Hematopoietic multipotent progenitor cell treated with erythropoietin and hydrocortisone succinate and interleukin-3 and kit ligand, for 17 days (in vitro differentiated cells): ENCODE results near the gene LRRC28.

Experiments
- DNase-seq: peaks from one replicate; pipeline ENCODE4 v3.0.0-alpha.2; 2015; ENCODE audit warnings: low spot score

LRRC28 gene

DNA sequence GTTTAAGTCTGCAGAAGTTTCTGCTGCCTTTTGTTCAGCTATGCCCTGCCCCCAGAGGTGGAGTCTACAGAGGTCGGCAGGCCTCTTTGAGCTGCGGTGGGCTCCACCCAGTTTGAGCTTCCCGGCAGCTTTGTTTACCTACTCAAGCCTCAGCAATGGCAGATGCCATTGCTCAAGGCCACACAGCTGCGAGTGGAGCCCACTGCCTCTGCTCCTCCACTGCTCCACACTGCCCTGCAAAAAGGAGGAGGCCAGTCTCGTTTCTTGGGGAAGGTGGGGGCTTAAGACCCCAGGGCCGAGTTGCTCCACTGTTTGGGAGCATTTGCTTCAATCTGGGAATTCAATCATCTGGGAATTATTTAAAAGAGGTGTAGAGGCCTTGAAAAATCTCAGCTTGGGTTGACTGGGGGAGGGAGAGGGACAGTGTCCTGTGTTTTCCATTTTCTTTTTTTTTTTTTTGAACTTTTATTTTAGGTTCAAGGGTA, 169.9 kb downstream of the LRRC28 start:
- no peak for DNase-seq

DNA sequence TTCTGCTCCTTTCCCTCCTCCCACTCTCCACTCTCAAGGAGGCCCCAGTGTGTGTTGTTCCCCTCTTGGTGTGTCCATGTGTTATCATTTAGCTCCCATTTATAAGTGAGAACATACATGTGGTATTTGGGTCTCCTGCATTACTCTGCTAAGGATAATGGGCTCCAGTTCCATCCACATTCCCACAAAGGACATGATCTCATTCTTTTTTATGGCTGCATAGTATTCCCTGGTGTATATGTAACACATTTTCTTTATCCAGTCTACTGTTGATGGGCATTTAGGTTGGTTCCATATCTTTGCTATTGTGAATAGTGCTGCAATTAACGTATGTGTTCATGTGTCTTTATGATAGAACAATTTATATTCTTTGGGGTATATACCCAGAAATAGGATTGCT, 170.5 kb downstream of the LRRC28 start:
- DNase-seq = no peak

DNA sequence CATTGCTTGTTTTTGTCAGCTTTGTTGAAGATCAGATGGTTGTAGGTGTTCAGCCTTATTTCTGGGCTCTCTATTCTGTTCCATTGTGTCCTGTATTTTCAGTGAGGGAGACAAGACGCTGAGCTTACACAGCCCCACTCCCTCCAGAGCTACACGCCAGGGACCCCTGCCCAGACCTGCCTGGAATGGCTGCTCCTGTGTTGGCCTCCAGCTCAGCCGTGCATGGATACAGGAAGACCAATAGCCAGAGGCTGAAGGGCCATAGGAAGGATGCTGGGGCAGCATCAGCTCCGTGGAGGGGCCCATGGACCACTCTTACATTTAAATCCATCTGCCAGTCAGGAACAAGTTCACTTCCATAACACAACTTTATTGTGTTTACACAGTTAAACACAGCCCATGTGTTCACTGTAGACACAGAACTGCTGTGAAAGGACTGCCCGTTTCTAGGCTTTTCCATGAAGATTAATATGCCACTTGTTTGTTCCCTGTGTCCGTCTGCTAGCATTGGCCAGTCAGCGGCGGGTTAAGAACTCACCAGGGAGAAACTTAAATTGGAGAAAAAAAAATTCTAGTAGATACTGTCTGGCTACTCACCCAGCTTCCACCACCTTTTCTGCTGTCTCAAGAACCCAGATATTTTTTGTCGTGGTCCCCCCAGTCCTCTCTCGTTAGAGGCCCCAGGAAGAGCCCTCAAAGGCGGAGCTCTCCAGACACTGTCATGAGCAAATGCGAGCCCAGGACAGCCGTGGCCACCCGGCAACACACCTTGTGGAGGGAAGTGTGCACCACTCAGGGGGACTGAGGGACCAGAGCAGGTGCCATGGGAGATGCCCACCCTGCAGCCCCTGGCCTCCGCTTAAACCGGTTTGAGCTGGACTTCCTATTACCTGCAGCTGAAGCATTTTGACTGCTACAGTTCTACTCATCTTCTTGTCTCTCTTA, 172.2 kb downstream of the LRRC28 start:
- DNase-seq = no peak

DNA sequence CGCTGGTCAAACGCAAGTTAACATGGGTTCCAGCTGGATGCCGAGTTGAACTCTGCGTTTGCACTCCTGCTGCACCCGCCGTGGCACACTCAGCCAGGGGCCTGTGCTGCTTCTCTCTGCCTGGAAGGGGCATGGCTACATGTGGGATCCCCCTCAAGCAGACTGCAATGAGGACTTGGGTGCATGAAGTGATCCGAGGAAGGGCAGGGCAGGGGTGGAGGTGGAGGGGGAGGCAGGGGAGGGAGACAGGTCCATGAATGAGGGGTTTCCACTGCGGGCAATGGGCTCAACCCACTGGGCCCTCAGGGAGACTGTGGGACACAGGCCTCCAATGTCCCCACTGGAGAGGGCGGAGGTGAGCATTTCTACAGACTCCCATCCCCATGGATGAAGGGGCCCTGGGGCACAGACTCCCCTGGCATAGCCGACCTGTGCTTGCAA, 172.9 kb downstream of the LRRC28 start:
- no peak for DNase-seq

DNA sequence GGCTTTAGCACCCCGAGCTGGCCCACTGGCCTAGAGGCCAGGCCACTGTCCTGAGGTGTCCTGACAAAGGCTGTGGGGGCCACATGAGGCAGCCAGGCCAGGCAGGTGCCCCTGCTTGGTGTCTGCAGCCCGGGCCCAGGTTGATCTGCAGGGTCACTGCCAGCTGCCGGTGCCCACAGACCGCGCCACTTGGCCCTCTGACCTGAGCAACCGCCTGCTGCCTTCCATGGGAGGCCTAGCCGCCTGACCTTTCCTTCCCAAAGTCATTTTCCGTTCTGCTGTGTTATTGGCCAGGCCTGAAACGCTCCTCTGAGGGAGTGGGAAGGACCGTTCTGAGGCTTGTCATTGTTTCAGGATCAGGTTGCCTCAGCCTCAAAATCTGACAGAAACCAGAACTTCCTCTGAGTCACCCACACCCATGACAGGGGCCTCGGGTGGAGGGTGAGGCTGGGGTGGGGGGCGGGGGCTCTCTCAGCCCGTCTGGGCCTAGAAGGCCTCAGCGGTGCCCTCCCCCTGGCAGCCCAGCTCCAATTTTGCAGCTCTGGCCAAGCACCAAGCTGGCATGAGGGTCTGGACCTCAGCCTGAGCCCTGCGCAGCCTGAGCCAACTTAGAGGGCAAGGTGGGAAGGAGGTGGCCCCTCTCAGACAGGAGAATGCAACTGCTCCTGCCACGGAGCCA, 173.8 kb downstream of the LRRC28 start:
- DNase-seq = no peak

DNA sequence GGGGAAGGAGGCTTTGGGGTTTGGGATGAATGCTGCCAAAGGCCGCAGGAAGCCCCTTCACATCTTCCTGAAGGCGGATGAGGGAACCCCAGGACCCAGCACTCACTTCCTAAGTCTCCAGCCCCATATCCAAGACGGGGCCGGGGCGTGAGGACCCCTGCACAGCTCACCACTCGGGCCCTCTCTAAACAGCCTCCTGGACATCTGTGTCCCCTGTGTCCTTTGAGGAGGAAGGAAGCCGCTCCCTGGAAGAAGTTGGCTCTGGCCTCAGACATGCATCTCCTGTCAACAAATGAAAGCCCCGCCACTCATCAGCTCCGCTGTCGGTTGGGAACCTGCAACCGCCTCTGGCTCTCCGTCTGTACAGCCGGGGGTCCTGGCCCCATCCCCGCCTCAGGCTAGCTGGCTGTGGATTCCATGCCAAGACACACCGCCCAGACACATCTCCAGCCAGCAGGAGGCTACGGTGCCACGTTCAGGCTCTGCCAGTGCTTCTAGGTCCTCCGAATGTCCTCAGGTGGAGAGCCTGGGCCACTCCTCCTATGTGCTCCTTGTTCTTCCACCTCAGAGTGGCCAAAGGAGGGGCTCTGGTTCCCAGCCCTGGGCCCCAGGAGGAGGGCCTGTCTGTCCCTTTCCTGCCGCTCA, 174.5 kb downstream of the LRRC28 start:
- DNase-seq = no peak

DNA sequence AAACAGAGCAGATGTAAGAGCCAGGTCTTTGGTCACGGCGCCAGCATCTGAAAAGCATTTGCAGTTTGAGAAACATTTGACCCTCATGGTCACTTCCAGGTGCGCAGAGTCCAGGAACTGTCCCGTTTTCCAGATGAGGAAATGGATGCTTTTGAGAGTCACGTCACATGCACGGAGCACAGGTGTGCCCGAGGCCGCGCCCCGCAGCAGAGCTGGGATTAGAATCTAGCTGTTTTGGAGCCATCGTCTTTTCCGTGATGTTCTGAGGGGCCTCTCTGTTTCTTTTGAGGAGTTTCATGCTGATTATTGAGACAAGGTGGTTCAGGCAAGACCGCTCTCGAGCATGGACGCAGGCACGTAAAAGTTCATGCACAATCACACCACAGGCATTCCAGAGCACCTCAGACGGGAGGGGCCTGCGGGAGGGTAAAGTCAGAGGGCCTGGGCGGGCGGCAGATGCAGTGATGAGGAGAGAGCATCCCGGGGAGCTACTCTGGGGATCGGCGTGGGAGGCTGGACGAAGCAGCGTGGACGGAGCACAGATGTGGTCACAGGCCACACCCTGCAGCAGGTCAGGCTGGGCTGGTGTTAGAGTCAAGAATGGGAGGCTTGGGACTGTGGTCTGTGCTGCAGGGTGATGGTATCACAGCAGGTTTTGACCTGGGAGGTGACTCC, 175.3 kb downstream of the LRRC28 start:
- DNase-seq = no peak

DNA sequence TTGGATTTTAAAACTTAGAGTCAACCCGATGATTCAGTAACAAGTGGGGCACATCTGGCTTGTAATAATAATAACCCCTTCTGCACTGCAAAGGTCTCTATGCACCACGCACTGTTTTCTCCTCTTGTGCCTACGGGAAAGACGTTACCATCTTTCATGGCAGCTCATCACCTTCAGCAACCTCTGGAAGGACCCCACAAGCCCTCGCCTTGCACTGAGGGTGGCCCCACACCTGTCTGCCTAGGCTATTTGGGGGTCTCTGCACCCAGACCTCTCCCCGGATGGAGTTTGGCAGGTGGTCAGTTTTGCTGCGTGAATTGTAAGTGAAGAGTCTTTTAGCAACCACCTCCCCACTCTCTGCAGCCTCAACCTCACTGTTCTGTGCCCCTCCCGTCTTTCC, 175.9 kb downstream of the LRRC28 start:
- DNase-seq = no peak

DNA sequence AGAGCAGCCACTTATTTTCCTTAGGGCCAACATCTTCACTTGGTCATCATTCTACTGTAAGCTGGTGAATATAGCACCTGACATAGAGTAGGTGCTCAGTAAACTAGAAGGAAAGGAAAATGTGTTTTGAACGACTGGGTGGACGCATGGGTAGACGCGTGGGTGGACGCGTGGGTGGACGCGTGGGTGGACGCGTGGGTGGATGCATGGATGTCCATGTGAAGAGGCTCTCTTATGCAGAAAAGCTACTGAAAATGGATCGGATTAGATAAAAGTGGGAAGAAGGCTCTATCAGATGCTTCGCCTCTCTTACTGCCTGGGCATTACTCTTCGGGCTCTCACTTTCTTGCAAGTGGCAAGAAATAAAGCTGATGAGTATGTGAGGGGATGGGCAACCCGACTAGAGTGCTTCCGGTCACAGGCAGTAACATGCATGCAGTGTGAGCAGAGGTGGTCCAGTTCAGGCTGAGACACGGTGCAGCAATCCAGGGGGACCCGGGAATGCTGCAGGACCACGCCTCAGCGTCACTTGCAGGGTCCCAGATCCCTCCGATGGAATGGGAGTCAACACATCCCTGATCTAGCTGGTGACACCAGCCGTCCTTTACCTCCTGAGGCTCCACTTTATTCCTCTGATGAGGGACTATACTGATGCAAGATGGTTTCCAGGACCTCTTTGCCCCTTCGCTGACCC, 176.5 kb downstream of the LRRC28 start:
- no peak for DNase-seq

DNA sequence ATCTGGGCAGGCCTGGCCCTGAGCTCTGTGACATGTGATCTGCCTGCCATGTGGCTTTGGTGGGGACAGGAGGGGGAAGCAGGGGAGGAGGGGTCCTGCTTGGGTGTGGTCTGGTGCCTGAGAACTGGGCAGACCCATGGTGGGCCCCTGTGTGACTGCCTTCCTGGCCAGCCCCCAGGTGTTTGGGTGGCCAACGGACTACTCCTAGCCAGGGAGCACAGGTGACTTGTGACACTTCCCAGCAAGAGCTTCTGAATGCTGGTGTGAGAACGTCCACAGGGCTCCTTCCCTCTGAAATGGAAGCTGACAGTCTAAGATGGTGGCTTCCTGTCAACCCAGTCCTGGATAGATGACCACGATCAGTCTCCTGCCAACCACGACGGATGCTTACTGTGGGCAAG, 178.4 kb downstream of the LRRC28 start:
- no peak for DNase-seq

DNA sequence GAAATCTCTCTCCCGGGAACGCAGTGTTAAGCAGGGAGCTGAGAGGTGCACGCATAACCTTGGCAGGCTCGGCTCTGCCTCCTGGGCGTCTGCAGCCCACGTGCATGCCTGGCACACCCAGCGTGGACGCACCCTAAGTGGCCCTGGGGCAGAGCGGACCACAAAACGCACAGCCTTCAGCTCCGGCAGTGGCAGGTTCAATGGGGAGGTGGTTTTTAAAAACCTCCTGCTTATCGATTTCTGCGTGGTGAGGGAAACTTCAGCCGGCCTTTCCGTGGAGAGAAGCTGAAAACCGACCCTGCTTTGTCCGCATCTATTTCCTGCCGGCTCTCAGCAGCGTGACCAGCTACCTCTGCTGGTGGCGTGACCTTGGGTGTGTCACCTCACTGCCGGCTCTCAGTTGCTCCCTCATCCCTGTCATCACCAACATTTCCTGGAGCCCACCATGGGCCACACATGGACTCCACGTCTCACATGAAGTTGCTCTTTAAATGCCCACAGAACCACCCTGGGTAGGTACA, 179.7 kb downstream of the LRRC28 start:
- DNase-seq = no peak

DNA sequence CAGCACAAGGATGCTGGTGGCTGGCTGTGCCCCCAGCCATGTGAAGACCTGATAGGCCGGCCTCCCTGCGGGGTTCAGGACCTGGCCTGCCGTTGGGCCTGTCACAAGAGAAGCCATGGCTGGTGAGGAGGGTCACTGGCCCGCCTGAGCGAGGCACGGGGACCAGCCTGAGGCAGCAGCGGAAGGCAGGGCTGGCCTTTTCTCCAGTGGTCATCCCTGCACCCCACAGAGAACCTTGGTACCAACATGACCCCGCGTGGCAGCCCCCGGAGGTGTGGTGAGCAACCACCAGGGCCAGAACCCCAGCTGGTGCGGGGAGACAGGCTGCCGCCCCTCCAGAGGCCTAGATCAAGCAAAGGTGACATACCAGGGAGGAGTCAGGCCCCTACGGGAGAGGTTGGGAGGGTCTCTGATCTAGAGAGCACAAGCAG, 180.4 kb downstream of the LRRC28 start:
- no peak for DNase-seq

DNA sequence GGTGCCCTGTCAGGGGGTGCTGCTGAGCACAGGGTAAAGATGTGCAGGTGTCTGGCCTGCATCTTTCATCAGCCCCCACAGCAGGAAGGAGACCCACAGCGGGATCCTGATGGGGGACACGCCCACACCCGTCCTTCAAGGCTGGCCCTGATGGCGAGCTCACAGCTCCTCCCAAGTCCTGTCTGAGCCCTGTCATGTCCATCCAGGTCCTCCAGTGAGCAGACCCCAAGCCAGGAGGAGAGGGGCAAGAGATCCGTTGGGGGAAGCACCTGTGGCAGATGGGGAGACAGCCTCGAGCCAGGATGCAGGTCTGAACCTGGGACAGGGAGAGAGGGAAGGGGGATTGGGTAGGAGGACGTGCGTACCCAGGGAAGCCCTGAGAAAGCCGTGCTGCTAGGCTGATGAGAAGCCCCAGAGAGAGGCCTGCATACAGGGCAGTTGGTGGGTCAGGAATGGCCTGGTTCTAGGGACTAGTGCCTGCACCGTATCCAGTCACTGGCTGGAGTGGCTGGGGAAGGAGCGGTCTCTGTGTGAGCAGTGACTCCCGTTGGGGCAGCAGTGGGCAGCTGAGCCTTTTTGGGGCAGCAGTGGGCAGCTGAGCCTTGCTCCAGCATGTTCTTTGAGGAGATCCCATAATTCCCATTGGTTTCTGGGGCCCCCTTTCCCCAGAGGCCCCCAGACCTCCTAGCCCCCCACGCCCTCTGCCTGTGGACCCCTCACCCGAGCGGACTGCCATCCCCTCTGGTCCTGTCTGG, 181.2 kb downstream of the LRRC28 start:
- no peak for DNase-seq

DNA sequence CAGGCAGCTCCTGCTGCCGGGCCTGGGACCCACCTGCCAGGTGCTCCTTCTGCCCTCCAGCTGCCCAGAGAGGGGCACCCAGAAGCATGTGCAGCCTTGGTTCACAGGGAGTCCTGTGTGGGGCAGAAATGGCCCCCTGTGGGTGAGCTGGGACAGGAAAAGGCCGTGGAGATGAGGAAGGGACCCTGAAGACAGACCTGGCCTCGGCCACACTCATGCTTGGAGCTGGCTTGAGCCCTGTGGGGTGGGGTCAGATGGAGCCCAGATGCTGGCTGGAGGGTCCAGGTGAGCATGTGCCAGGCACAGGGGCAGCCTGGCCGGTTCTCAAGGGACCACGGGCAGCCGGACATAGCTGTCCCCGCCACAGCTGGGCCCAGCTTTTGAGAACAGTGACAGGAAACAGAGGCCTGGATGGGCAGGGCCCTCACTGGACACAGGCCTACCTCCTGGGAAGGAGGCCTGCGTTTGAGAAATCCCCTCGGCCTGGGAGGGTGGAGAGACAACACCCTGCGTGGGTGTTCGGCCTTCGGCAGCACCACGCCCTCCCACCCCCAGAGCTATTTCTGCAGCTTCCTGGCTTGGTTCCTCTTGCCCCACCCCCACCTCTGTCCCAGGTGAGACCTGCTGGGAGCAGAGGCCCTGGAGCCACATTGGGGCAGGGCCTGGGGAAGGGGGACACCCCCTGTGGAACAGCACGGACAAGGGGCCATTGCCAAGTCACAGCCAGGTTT, 181.9 kb downstream of the LRRC28 start:
- no peak for DNase-seq

DNA sequence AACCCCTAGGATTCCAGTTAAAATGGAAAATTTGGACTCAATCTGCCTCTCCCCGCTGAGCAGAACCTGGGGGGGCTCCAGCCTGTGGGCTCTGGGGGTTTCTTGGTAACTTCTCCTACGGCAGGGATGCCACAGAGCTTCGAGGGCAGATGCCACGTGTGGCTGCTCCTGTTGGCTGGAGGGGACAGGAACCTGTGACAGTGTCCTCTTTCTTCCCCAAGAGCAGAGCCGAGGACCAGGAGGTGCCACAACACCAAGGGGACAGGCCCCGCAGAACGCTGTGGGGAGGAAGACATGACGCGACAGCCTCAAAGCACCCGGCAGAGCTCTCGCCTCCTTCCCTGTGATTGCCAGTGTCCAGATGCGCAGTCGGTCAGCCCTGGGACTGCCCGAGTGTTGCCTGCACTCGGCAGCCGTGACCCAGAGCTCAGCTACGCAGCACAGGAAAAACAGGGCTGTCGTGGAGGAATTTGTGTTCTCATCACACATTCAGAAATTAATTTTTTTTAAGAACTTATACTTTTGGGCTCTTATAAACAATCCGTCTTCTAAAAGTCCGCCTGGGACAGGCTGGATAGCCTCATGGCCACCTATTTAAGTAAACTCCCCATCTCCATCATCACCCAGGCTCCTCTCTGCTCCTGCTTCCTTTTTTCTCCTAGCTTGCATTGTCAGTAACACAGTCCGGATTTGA, 182.6 kb downstream of the LRRC28 start:
- no peak for DNase-seq

DNA sequence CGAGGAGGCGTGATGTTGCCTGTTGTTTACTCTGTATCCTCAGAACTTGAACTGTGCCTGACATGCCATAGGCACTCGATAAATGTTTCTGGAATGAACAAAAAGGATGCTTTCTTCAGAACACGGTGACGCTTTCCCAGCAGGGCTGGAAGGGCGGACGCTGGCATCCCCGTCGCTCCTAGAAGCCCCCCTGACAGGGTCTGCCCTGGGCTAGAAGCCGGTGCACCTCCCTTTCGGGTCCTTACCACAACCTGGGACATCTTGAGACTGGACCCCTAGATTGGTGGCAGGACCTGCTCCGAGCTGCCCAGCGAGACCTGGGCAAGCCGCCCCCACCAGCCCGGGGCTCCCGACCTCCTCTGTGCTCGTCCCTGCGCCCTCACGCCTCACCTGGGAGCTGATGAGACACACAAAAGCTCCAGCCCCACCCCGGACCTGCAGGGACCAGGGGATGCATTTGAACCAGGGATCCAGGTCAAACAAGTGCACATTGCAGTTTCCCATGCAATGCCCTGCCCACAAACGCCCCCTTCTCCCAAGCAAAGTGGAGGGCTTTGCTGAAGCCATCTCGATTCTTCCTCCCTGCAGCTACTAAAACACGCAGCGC, 183.3 kb downstream of the LRRC28 start:
- no peak for DNase-seq

DNA sequence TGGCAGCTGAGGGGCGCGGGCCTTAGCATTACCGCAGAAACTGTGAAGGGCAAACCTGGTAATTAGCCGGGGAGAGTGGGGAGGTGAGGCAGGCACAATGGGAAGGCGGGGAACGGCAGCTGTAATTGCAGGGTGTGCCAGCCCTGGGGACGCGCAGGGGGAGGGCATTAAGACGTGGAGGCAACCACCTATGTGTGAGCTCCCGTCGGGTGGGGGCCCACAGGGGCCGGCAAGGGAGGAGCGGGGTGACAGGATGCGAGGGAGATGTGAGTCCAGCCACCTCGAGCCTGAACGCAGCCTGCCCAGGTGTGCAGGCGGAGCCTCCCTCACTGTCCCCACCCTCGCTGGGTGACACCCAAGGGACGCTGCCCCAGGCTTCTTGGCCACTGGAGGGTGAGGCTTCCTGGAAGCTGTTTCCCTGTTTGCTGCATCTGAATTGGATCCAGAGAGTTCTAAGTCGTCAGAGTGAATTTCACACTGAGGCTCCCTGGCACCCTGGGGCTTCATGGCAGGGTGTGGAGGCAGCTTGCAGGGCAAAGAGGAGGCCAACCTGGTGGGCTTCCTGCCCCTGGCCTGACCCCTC, 183.9 kb downstream of the LRRC28 start:
- no peak for DNase-seq

DNA sequence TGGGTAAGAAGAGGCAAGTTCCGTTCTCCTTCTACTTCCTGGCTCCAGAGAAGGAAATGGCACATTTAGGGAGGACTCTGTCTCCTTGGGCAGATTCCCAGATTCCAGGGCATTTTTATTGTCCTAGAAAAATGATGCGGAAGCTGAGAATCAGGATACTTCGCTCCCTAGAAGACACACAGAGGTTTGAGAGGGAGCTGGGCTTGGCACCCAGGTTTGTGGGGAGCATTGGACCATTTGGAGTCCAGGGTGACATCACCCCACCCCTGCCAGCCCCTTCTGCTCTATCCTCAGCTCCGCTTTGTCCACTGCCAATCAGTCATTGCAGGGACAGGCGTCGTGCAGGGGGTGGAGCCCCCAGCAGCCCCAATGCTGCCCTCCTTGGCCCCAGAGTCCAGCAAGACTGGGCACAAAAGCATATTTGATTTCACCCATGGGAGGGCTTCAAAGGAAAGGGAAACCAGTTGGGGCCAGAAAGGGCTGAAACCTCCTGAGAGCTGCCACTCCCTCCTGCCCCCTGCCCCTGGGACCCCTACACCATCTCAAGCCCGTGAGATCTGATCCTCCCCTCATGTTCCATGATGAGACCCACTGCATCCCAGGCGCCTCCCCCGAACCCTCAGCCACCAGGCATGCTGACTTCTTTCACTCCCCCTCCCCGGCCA, 184.7 kb downstream of the LRRC28 start:
- DNase-seq = no peak
